KOPT-K1 (cell line): Measurements from ENCODE around the gene DSCAML1.

Experiments used
- H3K27ac ChIP-seq: fragments of 200-600 bp; sonication (generic); 2 replicates; pipeline ENCODE4 v1.5.1; 2016; ENCODE audit warnings: antibody characterized with exemption, mild to moderate bottlenecking, low read depth, low read length; ENCODE audit not compliant: poor library complexity, severe bottlenecking
- H3K36me3 ChIP-seq: fragments of 200-600 bp; sonication (generic); 2 replicates; pipeline ENCODE4 v1.5.1; 2017; ENCODE audit warnings: antibody characterized with exemption, mild to moderate bottlenecking, low read length, moderate library complexity; ENCODE audit not compliant: insufficient read depth
- H3K9me3 ChIP-seq: fragments of 200-600 bp; sonication (generic); 2 replicates; pipeline ENCODE4 v1.5.1; 2017; ENCODE audit warnings: antibody characterized with exemption, low read length, mild to moderate bottlenecking; ENCODE audit not compliant: insufficient read depth, poor library complexity, severe bottlenecking

DSCAML1 gene

GRCh38 chr11:117423046-117423575 lies 373.9 kb downstream of the DSCAML1 start:
- Histone ChIP-seq H3K27ac (no peak overlapping the region), H3K36me3 (no peaks in the 10 kb centered on the region)

GRCh38 chr11:117421476-117421875 lies 375.5 kb downstream of the DSCAML1 start:
- Histone ChIP-seq H3K27ac (no peak overlapping the region), H3K9me3 (no peaks in the 10 kb centered on the region), H3K36me3 (no peaks in the 10 kb centered on the region)

More at GRCh38 chr11:117423046-117423575, 373.9 kb downstream of the DSCAML1 start:
- no peaks in the 10 kb centered on the region for H3K9me3 ChIP-seq

- no peak overlapping the region for H3K27ac ChIP-seq
- no peaks in the 10 kb centered on the region for H3K36me3 ChIP-seq
- H3K9me3 ChIP-seq = no peaks in the 10 kb centered on the region
Observed at GRCh38 chr11:117421041-117421440, 376.0 kb downstream of the DSCAML1 start.

- Histone ChIP-seq H3K9me3 (no peaks in the 10 kb centered on the region), H3K27ac (no peak overlapping the region), H3K36me3 (no peaks in the 10 kb centered on the region)
Observed at GRCh38 chr11:117420598-117420997, 376.4 kb downstream of the DSCAML1 start.

- H3K36me3 ChIP-seq = no peaks in the 10 kb centered on the region
- H3K9me3 ChIP-seq = no peaks in the 10 kb centered on the region
- no peak overlapping the region for H3K27ac ChIP-seq
Observed at GRCh38 chr11:117420143-117420485, 376.9 kb downstream of the DSCAML1 start.

GRCh38 chr11:117419482-117420142 lies 377.4 kb downstream of the DSCAML1 start:
- Histone ChIP-seq H3K36me3 (no peaks in the 10 kb centered on the region), H3K27ac (no peak overlapping the region), H3K9me3 (no peaks in the 10 kb centered on the region)

- H3K27ac ChIP-seq = no peak overlapping the region
- H3K9me3 ChIP-seq = no peaks in the 10 kb centered on the region
- no peaks in the 10 kb centered on the region for H3K36me3 ChIP-seq
Observed at GRCh38 chr11:117418737-117419481, 378.1 kb downstream of the DSCAML1 start.

GRCh38 chr11:117417856-117418255 lies 379.2 kb downstream of the DSCAML1 start:
- no peaks in the 10 kb centered on the region for H3K9me3 ChIP-seq
- H3K27ac ChIP-seq = no peak overlapping the region
- no peaks in the 10 kb centered on the region for H3K36me3 ChIP-seq

- no peak overlapping the region for H3K27ac ChIP-seq
- no peaks in the 10 kb centered on the region for H3K9me3 ChIP-seq
- H3K36me3 ChIP-seq = no peaks in the 10 kb centered on the region
Observed at GRCh38 chr11:117417342-117417741, 379.7 kb downstream of the DSCAML1 start.

- no peaks in the 10 kb centered on the region for H3K36me3 ChIP-seq
- no peaks in the 10 kb centered on the region for H3K9me3 ChIP-seq
- no peak overlapping the region for H3K27ac ChIP-seq
Observed at GRCh38 chr11:117415358-117415896, 381.6 kb downstream of the DSCAML1 start.

- Histone ChIP-seq H3K27ac (no peak overlapping the region), H3K9me3 (no peaks in the 10 kb centered on the region), H3K36me3 (no peaks in the 10 kb centered on the region)
Observed at GRCh38 chr11:117414724-117415123, 382.3 kb downstream of the DSCAML1 start.

- Histone ChIP-seq H3K36me3 (no peaks in the 10 kb centered on the region; the same call in 1 of the 2 replicates), H3K27ac (no peak overlapping the region), H3K9me3 (no peaks in the 10 kb centered on the region)
Observed at GRCh38 chr11:117413616-117414015, 383.4 kb downstream of the DSCAML1 start.

GRCh38 chr11:117412653-117413275 lies 384.3 kb downstream of the DSCAML1 start:
- Histone ChIP-seq H3K9me3 (no peaks in the 10 kb centered on the region), H3K36me3 (no peaks in the 10 kb centered on the region; the same call in 1 of the 2 replicates), H3K27ac (no peak overlapping the region)

- Histone ChIP-seq H3K36me3 (no peaks in the 10 kb centered on the region; the same call in 1 of the 2 replicates), H3K9me3 (no peaks in the 10 kb centered on the region), H3K27ac (no peak overlapping the region)
Observed at GRCh38 chr11:117412176-117412575, 384.8 kb downstream of the DSCAML1 start.

GRCh38 chr11:117411736-117412135 lies 385.3 kb downstream of the DSCAML1 start:
- no peaks in the 10 kb centered on the region; the same call in 1 of the 2 replicates for H3K36me3 ChIP-seq
- no peak overlapping the region for H3K27ac ChIP-seq
- no peaks in the 10 kb centered on the region for H3K9me3 ChIP-seq
